ENCODE measurements around the gene GPBAR1.

DNA sequence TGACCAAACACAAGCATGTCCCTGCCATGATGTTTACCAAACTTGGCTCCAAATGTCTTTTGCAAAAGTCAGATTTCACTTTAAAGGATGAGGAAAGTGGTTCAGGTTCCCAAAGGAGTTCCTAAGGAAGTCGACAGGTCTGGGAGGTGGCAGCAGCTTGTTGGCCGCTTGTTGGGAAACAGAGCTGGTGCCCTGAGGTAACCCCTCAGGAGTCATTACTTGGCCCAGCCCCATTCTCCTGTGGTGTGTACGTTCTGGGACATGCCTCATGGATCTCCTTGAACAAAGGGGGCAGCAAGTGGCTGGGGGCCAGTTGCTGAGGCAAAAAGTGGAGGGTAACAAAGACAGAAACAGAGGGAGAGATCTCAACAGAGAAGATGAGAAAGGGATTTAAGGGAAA, 20.6 kb downstream of the GPBAR1 start:
- TF ChIP-seq, protein P1, sequence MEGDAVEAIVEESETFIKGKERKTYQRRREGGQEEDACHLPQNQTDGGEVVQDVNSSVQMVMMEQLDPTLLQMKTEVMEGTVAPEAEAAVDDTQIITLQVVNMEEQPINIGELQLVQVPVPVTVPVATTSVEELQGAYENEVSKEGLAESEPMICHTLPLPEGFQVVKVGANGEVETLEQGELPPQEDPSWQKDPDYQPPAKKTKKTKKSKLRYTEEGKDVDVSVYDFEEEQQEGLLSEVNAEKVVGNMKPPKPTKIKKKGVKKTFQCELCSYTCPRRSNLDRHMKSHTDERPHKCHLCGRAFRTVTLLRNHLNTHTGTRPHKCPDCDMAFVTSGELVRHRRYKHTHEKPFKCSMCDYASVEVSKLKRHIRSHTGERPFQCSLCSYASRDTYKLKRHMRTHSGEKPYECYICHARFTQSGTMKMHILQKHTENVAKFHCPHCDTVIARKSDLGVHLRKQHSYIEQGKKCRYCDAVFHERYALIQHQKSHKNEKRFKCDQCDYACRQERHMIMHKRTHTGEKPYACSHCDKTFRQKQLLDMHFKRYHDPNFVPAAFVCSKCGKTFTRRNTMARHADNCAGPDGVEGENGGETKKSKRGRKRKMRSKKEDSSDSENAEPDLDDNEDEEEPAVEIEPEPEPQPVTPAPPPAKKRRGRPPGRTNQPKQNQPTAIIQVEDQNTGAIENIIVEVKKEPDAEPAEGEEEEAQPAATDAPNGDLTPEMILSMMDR (IDR thresholded peaks at IDR 0.05; ENCODE audit: insufficient read depth, low read length, poor library complexity, severe bottlenecking) = no peak
- no peak for TF ChIP-seq EZH2phosphoT487 (conservative IDR thresholded peaks at IDR 0.05; ENCODE audit: low read length)

All from SU-DHL-6 (cell line).